Measurements from ENCODE around the gene CACNA2D4.

The CACNA2D4 gene

GRCh38 chr12:1934068-1934467 is 15.6 kb upstream of the CACNA2D4 start:
- DNase-seq: no peak

- no peak for DNase-seq
These were observed 15.0 kb upstream of the CACNA2D4 start for GRCh38 chr12:1933342-1934051.

- no peak for DNase-seq
These were observed 13.9 kb upstream of the CACNA2D4 start for GRCh38 chr12:1932264-1932777.

GRCh38 chr12:1931642-1932041 is 13.2 kb upstream of the CACNA2D4 start:
- no peak for DNase-seq

- no peak for DNase-seq
These were observed 12.5 kb upstream of the CACNA2D4 start for GRCh38 chr12:1930803-1931597.

- peak; percentile 37 for DNase-seq
These were observed 11.7 kb upstream of the CACNA2D4 start for GRCh38 chr12:1929985-1930802.

- no peak for DNase-seq
These were observed 11.0 kb upstream of the CACNA2D4 start for GRCh38 chr12:1929241-1929984.

GRCh38 chr12:1928439-1929121 is 10.1 kb upstream of the CACNA2D4 start:
- DNase-seq: no peak

GRCh38 chr12:1927751-1928351 is 9.4 kb upstream of the CACNA2D4 start:
- no peak for DNase-seq

GRCh38 chr12:1927051-1927680 is 8.7 kb upstream of the CACNA2D4 start:
- DNase-seq: no peak

GRCh38 chr12:1926251-1926657 is 7.8 kb upstream of the CACNA2D4 start:
- DNase-seq: no peak

- DNase-seq: no peak
These were observed 7.2 kb upstream of the CACNA2D4 start for GRCh38 chr12:1925684-1926006.

- DNase-seq: peak; percentile 52
These were observed 6.7 kb upstream of the CACNA2D4 start for GRCh38 chr12:1924996-1925683.

GRCh38 chr12:1922985-1923384 is 4.5 kb upstream of the CACNA2D4 start:
- no peak for DNase-seq

GRCh38 chr12:1922075-1922709 is 3.7 kb upstream of the CACNA2D4 start:
- no peak for DNase-seq

- DNase-seq: peak; percentile 92
These were observed 2.5 kb upstream of the CACNA2D4 start for GRCh38 chr12:1920971-1921370.

GRCh38 chr12:1920436-1920835 is 2.0 kb upstream of the CACNA2D4 start:
- DNase-seq: no peak

GRCh38 chr12:1919763-1920162 is 1.3 kb upstream of the CACNA2D4 start:
- no peak for DNase-seq

GRCh38 chr12:1919284-1919683 is 832 bp upstream of the CACNA2D4 start:
- DNase-seq: peak; percentile 21

- DNase-seq: no peak
These were observed 408 bp upstream of the CACNA2D4 start for GRCh38 chr12:1918884-1919236.

Data from GDM1 (cell line).